ENCODE measurements around the gene TSPAN5.
"Not testable (repeated sequence)": the region's sequence is repeated elsewhere in the genome, so short reads cannot be mapped to it uniquely, and the experiment has no call there.

TSPAN5 gene

DNA sequence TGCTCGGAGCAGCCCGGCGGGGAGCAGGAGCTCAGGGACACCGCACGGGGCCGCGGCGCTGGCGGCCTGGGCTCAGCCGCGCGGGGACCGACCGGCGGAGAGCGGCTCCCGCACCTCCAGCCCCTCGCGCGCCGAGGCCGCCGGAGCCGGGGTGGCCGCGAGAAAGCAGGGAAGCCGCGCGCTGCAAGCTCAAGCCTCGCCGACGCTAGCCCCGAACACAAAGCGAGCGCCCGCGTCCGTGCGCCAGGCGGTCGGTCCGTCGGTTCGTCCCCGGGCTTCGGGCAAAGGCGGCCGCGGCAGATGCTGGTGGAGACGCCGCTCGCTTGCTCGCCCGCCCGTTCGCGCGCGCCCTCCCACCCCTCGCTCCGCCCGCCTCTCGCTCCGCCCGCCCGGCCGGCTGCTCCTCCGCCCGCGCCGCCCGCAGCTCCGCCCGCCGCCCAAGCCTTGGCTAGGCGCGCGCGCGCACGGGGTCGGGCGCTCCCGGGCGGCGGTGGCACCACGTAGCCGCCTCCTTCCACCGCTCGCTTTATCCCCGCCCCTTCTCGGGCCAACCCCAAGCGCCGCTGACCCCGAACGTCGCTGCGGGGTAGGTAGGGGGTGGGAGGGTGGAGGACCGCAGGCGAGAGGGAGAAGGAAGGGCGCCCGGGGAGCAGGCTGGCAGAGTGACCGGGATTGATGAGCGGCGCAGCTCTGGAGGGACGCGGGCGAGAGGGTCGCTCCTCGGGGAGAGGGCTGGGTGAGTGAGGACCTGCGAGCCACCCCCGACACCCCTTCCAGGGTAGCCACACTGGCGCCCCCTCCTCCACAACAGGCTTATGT is at the start of gene TSPAN5:
TSS of gene TSPAN5 (minus strand) at position 325 of the 819 bp plus-strand sequence.
- peak in 13 of 14 donors; percentile 8 to 87 (median 73) for DNase-seq

DNA sequence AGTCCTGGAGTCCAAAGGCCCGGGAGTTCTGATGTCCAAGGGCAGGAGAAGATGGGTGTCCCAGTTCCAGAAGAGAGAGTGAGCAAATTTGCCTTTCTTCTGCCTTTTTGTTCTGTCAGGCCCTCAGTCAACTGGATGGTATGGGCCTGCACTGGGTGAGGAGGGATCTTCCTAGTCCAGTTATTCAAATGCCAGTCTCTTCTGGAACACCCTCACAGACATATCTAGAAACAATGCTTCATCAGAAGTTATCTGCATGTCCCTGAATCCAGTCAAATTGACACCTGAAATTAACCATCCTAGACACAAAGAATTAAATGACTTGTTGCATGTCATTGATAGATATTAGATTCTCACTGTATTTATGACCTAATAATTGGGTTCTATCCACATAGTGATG is 48.5 kb upstream of the TSPAN5 start:
- DNase-seq: no peak

DNA sequence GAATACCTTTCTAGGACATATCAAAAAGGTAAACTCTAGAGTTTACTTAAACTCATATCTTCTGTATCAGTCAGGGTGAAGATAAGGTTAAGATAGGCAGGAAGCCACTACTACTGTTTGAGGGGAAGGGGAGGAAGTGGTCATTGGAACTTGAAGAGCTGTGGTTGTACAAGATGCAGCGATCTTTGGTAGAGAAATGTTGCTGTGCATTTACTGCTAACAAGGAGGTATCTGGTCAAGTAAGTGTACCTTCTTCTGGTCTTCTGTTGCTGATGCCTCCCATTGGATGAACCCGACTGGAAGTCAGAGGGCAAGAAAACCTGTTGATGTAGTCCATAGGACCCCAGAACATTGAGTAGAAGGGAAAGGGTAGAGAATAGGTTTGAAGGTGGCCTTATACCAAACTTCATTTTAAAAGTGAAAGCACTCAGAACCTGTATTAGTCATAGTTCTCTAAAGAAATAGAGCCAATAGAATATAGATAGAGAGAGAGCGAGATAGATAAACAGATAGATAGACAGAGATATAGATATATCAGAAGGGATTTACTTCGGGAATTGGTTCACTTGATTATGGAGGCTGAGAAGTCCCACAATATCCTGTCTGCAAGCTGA is 47.9 kb upstream of the TSPAN5 start:
- no peak for DNase-seq

DNA sequence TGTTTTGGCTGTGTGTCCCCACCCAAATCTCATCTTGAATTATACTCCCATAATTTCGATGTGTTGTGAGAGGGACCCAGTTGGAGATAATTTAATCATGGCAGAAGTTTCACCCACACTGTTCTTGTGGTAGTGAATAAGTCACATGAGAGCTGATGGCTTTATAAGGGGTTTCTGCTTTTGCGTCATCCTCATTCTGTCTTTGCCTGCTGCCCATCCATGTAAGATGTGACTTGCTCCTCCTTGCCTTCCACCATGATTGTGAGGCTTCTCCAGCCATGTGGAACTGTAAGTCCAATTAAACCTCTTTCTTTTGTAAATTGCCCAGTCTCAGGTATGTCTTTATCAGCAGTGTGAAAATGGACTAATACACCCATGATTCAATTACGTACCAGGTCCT is 47.2 kb upstream of the TSPAN5 start:
- DNase-seq: not testable (repeated sequence)

DNA sequence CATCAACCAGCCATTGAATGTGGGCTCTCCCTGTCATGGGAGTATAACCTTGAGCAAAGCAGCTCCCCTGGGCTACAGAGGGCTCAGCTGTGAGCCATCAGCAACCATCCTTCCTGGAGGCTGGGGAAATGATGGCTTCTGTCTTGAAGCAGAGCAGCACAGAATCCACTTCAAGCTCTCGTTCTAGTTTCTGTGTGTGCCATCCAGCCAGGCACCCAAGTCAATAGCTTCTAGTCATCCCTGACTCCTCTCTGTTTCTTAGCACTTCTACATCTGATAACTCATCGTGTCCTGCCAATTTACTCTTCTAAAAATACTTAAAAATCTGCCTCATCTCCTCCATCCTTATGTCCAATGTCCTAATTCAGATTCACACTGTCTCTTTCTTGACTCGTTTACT is 42.2 kb upstream of the TSPAN5 start:
- no peak for DNase-seq

DNA sequence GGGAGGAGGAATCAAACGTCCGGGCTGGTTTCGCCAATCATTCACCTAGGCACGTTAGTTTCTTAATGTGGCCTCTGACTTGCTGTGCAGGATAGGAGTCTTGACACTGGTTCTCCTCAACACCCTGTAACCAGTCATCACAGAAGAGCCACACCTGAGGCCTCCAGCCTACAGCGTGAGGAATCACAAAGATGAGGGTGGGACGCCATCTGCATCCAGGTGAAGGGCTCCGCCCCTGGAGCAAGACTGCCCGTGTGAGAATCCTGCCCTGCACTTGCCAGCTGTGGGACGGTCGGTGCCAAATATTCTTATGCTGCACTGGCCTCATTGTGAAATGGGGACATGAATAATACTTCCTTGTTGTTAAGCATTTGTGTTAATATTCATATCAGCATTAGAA is 35.7 kb upstream of the TSPAN5 start:
- DNase-seq: no peak

DNA sequence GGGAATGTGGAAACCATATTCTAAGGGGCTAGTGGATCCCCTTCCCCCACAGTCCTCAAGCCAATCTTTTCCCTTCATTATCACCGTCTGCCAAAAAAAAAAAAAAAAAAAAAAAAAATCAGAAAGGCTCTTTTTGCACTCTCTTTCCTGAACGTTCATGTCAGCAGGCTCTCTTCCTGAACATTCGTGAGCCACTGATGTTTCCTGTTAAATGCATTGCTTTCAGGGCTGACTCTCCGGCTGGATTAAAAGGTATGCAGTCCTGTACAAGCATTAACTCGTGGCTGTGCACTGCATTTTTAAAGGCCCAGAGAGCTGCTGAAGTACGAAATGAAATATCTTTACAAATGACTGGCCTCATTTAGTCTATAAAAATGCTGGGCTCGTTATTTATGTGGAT is 34.0 kb upstream of the TSPAN5 start:
- no peak for DNase-seq

DNA sequence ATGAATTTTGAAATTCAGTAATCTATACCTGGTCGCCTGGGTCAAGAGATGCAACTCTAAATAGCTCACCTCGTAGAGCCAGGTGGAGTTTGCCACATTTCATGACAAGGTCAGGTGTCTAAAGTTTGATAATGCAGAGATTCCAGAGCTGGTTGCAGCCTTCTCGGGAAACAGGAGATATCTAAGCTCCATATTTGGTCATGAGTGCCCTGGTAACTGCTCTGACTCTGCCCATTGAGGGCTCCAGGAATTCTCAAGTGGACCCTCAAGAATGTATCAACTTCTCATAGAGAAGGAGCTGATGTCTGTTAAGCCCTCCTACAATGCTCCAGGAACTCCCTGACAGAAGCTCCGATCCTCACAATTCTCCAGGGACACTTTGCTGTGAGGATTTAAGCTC is 33.2 kb upstream of the TSPAN5 start:
- DNase-seq: no peak

DNA sequence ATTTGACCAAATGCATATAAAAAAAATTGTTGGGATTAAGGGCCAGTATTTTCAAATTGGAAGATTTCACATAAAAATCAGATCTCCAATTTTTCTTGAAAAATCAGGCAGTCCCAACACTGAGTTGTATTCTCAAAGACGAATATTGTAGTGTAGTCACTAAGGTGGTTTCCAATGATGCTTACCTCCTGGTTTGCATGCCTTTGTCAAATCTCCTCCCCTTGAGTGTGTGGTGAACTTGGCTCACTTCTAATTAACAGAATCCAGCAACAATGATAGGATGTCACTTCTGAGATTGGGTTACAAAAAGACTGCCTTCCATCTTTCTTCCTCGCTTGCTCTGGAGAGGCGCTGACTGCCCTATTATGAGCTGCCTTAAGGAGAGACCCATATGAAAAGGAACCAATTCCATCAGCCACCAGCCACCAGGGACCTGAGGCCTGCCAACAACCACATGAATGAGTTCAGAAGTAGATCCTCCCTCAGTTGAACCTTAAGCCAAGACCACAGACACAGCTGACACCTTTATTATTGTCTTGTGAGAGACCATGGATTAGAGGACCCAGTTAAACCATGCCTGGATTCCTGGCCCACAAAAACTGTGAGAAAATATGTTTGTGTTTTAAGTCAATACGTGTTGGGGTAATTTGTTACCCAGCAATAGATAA is 31.2 kb upstream of the TSPAN5 start:
- DNase-seq: no peak

DNA sequence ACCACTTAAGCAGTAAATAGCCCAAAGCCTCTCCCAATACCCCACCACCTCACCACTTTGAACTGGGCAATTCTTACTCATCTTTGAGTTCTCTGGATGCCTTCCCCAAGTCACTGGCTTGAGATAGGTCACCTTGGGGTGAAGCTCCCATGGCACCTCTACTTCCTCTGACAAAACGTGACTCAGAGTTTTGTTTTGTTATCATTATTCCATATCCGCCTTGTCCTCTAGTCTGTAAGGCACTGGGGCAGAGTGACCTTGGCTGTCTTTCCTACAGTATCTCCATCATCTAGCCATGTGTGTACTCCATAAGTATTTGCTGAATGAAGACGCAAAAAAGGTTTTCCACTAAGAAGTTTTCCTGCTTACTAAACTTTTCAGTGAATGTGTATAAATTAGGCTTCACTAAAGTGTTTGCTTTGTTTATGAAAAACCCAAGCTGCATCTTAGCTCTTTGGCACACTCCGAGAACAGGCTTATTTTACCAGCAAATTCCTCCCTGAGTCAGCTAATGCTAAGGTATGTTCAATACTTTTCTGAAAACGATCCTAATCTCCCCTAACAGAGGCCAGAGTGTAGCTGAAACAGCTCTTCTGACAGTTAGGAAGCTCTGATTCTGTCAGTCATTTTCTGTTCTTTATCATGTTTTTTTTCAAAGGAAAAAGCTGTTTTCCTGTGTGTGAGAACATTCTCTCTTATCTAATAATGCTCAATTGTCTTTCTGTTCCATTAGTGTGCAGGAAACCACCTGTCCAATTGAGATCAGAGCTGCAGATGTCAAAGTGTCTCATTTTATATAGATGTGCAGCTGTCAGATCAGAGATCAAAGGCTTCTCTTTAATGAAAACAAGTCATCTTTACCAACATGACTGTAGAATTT is 30.2 kb upstream of the TSPAN5 start:
- DNase-seq: no peak

DNA sequence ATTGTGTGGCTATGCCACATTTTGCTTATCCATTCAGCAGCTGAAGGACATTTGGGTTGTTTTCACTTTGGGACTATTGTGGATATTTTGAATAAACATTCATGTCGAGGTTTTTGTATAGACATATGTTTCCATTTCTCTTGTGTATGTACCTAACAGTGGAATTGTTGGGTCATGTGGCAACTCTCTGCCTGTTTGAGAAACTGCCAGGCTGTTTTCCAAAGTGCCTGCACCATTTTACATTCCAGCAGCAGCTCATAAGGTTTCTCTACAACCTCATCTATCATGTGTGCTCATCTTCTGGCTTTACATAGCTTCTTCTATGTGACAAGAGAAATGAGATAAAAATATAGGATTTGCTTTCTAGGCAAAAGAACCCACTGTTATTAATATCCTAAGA is 29.5 kb upstream of the TSPAN5 start:
- DNase-seq: no peak

DNA sequence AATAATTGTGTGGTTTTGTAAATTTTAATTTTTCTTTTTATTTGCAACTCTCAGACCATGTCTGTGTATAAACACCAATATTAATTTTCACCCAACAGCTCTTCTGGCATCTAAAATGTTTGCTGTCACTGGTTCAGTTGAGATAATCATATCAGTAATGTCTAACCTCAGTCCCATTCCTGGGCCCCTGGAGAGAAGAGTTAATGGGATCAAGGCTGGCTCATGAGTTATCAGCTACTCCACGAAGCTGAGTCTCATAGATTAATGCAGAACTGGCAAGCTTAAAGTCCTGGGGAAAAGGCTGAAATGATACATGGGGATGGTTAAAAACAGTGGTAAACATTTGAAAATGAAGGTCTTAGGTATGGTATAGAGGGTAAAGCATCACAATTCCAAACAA is 28.4 kb upstream of the TSPAN5 start:
- no peak for DNase-seq

DNA sequence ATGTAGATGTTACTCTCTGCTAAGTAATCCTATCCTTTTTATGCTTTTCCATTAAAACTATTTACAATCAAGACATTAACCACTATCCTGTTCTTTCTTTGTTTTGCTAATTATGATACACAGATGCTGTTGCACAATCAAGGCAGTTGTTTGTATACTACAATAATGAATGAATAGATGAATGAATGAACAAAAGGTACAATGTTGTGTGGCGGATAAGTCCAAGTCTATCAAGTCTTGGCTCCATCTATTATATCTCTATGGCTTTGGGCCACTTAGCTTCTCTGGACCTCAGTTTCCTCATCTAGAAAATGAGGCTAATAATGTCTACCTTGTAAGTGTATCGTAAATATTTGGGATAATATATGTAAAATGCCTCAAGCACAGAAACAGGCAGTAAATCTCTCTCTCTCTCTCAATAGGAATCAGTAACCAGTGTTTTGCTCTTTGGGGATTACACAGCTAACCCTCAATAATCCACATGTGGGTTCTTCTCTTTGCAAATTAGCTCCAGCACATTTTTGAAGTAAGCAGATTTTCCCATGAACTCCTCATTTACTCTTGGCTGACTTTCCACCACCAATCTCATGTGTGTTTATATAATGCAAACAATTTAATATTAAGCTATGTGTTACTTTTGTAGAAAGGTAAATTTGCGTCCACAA is 27.8 kb upstream of the TSPAN5 start:
- no peak for DNase-seq

DNA sequence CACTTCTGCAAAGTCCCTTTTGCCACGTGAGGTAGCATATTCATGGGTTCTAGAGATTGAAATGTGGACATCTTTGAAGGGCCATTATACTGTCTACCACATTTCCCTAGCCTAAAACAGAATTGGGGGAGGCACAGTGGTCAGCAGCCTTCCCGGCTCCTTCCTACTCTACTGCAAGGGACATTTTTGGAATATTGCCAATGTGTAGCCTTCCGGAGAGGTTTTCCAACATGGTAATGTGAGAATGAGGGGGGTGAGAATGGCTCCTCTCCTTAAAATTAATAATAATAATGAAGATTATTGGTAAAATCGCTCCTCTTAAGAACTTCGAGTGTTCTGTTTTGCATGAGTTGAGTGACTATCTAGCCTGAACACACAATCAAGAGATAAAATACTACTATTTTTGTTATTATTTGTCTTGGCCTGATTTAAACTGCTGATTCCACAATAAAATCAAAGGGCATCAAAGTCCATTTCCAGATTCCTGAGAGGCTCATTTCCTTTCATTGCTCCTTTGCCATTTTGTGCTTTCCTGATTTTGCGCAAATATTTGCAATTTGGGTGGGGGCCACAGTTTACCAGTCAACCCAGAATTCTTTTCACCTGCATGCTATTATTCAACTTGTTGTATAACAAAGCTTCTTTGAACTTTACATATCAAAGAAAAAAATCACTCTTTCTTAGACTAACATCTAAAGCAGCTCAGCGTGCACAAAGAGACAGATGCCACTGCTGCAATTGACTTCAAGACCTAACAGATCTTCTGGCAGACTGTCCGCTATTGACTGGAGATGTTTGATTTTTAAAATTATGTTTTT is 27.0 kb upstream of the TSPAN5 start:
- no peak for DNase-seq

DNA sequence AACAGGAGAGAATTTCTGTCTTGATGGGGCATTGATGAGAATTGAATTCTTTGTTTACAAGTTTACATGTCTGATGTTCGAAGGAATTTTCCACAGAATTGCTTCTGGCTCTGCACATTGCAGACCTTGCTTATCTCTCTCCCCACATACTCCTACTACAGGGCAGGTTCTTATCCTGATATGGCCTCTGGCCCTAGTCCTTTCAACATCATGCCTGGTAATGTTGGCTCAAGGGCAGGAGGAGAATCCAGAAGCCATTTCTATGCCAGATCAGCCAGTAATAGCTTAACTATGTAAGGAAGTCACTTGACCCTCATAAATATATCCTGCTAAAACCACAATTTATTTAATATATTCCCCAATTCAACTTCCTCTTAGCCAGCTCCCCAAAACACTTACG is 24.3 kb upstream of the TSPAN5 start:
- DNase-seq: no peak

DNA sequence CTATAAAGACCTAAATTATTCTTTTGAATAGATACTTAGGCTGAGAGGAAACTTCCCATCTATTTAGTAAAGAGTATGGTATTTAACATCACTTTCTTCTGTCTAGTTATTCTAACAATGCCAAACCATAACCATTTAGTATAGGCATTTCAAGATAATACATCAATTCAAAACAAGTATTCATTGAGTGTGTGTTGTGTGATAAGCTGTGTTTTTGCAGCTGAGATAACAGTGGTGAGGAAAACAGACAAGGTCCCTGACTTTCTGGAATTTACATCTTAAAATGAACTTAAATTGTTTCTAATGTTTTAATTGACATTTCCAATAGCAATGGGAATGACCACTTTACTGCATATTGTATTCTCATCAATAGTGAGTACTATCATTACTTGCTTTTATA is 22.4 kb upstream of the TSPAN5 start:
- no peak for DNase-seq

DNA sequence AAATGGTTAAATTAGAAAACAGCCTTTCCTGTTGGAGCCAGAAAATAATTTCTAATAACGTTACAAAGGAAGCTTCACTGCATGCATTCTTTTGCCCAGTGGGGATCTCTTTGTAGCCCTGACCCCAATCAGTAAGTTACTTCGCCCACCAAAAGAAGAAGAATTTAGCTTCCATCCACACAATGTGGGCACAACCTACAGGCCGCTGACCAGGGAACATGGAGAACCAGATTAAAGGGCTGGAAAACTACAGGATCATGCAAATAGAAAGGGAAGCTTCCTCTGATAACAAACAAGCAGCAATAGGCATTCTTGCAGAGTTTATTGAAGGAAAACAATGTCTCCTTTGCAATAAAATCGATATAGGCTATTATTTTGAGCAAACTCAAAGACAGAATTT is 21.3 kb upstream of the TSPAN5 start:
- DNase-seq: no peak

DNA sequence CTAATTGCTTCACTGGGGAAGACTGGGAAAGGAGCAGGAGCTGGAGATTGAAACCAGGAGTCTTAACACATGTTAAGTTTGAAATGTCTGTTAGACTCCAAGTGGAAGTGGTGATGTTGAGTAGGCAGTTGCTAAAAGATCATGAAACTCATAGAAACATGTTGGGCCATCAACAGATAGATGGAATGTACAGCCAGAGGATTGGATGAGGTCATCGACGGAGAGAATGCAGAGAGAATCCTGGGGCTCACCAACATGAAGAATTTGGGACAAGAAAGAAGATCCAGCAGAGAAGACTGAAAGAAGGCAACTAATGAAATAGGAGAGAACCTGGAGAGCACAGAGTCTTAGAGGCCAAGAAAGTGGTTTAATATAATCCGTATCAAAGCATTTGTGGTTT is 19.4 kb upstream of the TSPAN5 start:
- DNase-seq: no peak

DNA sequence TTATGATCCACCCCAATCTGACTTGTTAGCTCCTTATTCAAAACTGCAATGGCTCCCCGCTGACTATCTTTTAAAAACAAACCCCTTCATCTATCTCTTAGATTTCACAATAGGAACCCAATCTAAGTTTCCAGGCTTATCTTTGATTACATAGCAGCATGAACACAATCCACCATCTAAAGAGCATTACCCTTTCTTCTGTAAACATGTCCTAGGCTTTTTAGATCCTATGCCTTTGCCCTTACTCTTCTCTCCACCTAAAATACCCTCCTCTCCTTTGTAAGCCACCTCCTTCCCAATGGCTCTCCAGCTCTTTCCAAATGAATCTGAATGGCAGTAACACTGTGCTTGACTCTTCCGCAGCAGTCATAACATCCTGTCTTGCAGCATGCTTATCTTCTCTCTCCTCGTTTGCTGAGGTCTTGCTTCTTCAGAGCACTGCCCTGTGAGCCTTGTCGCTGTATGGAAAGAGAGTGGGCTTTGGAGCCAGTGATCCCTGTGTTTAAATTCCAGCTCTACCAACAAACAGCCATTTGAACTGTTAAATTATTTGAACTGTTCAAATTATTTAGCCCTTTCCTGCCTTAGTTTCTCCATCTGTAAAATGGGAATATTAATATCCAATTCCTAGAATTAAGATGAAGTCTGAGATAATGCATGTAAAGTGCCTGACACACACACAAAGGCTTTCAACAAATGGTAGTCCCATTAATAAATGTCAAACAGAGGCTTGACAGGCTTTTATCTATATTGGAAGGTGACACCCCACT is 16.2 kb upstream of the TSPAN5 start:
- DNase-seq: no peak

DNA sequence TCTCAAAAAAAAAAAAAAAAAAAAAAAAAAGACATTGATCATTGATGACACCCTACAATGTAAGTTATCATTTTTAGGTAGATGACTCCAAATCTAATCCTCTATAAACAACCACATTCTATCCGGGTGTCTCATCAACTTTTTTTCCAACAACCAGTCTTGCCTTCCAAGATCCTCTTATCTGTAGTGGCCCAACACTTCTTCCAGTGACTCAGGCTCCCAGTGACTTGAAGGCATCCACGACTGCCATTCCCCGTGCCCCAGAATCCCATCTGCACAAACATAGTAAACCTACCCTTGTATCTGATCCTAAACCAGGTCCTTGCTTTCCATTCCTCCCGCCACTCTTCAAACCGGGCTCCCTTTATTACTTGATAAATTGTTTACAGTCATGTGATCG is 15.6 kb upstream of the TSPAN5 start:
- no peak for DNase-seq

DNA sequence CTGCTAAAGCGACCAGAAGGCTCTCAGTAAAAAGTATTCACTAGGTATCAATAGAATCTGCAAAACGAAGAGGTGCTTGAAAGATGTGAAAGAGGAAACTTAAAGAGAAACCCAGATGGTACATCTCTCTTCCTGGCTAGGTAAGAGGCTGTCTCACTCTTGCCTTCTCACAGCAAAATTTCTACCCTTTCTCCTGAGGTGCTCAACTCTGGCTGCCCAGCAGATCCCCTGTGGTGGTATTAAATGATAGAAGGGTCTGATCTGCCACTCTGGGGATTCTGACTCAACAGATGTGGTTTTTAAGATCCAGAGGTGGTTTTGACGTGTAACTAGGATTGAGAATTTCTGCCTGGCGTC is 14.9 kb upstream of the TSPAN5 start:
- no peak for DNase-seq
